SU-DHL-6 (cell line): ENCODE measurements around the gene TPST2.

ENCODE experiments used
- H2AFZ ChIP-seq: fragments of 200-600 bp; sonication (generic); 2 replicates; pipeline ENCODE4 v1.6.1; 2014; ENCODE audit warnings: low read depth, mild to moderate bottlenecking, moderate library complexity, mixed read lengths, antibody characterized with exemption, low read length; ENCODE audit not compliant: severe bottlenecking
- H3F3A ChIP-seq: fragments of 200-600 bp; shearing (Covaris generic); 2 replicates; pipeline ENCODE4 v1.6.0; 2016; ENCODE audit warnings: antibody characterized with exemption, mild to moderate bottlenecking; ENCODE audit not compliant: insufficient read depth
- H3K27ac ChIP-seq: fragments of 200-600 bp; sonication (generic); 2 replicates; pipeline ENCODE4 v1.5.1; 2016; ENCODE audit warnings: low read depth, mild to moderate bottlenecking, low read length, moderate library complexity, mixed read lengths
- H3K27me3 ChIP-seq: fragments of 200-600 bp; sonication (generic), shearing (Covaris generic); 2 replicates; pipeline ENCODE4 v1.6.0; 2014; ENCODE audit warnings: mild to moderate bottlenecking, low read length
- H3K36me3 ChIP-seq: fragments of 200-600 bp; sonication (generic); 2 replicates; pipeline ENCODE4 v1.6.1; 2014; ENCODE audit warnings: mild to moderate bottlenecking, low read length, mixed read lengths
- H3K4me2 ChIP-seq: fragments of 300-600, 200-600 bp; shearing (Covaris generic), sonication (generic); 2 replicates; pipeline ENCODE4 v1.6.0; 2014; ENCODE audit warnings: low read length, low read depth, mild to moderate bottlenecking; ENCODE audit not compliant: poor library complexity, severe bottlenecking
- H3K4me3 ChIP-seq: fragments of 200-600 bp; sonication (generic); 2 replicates; pipeline ENCODE4 v1.5.1; 2014; ENCODE audit warnings: antibody characterized with exemption, low read length, mild to moderate bottlenecking, mixed read lengths; ENCODE audit not compliant: insufficient read depth, poor library complexity, severe bottlenecking
- H3K79me2 ChIP-seq: fragments of 200-600 bp; sonication (generic); 2 replicates; pipeline ENCODE4 v1.6.1; 2014; ENCODE audit warnings: mild to moderate bottlenecking, low read length, moderate library complexity; ENCODE audit not compliant: insufficient read depth
- H3K9ac ChIP-seq: fragments of 200-600 bp; sonication (generic); 2 replicates; pipeline ENCODE4 v1.7.0; 2014; ENCODE audit warnings: mild to moderate bottlenecking, low read length
- H3K9me2 ChIP-seq: fragments of 200-600 bp; sonication (generic); replicated peaks from 2 replicates; pipeline ENCODE4 v1.6.1; 2014; ENCODE audit warnings: low read length; ENCODE audit not compliant: insufficient read depth
- H3K9me3 ChIP-seq: fragments of 200-600 bp; sonication (generic); 2 replicates; pipeline ENCODE4 v1.6.1; 2014; ENCODE audit warnings: low read length, mixed read lengths; ENCODE audit not compliant: insufficient read depth
- H4K20me1 ChIP-seq: fragments of 200-600 bp; sonication (generic); 2 replicates; pipeline ENCODE4 v1.6.1; 2014; ENCODE audit warnings: low read depth, mild to moderate bottlenecking, antibody characterized with exemption, low read length, moderate library complexity, mixed read lengths
- EZH2phosphoT487 ChIP-seq: fragments of 200-600 bp; sonication (generic), shearing (Covaris generic); conservative IDR thresholded peaks from 2 replicates; pipeline ENCODE4 v1.6.1; 2018; ENCODE audit warnings: mild to moderate bottlenecking, antibody characterized with exemption, low read length, moderate library complexity, mixed read lengths
- TF ChIP-seq, protein P1 (sequence below): fragments of 200-600 bp; sonication (generic); IDR thresholded peaks from one replicate; pipeline ENCODE4 v1.5.1; 2017; ENCODE audit warnings: antibody characterized with exemption, mild to moderate bottlenecking, low read length, moderate library complexity; ENCODE audit not compliant: insufficient read depth, poor library complexity, severe bottlenecking

Gene TPST2

DNA sequence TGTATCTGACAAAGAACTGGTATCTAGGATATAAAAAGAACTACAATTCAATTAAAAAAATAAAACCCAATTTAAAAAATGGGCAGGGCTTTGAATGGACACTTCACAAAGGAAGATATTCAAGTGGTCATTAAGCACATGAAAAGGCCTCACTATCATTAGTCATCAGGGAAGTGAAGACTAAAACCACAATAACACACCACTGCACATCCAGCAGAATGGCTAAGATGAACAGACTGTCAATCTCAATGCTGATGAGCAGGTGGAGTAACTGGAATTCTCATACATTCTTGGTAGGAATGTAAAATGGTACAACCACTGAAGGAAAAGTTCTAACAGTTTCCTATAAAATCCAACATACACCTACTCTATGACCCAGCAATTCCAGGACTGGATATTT lies 115.2 kb downstream of the TPST2 start:
- H3K9me2 ChIP-seq: no peaks in the 10 kb centered on the region
- H3K27me3 ChIP-seq: no peaks in the 10 kb centered on the region
- no peak overlapping the region for H2AFZ ChIP-seq
- no peak overlapping the region for H3K4me2 ChIP-seq
- H3F3A ChIP-seq: 0 out of 2 replicates have a peak, but pooled peaks cover 4% of the 10 kb centered on the region
- TF ChIP-seq, protein P1, sequence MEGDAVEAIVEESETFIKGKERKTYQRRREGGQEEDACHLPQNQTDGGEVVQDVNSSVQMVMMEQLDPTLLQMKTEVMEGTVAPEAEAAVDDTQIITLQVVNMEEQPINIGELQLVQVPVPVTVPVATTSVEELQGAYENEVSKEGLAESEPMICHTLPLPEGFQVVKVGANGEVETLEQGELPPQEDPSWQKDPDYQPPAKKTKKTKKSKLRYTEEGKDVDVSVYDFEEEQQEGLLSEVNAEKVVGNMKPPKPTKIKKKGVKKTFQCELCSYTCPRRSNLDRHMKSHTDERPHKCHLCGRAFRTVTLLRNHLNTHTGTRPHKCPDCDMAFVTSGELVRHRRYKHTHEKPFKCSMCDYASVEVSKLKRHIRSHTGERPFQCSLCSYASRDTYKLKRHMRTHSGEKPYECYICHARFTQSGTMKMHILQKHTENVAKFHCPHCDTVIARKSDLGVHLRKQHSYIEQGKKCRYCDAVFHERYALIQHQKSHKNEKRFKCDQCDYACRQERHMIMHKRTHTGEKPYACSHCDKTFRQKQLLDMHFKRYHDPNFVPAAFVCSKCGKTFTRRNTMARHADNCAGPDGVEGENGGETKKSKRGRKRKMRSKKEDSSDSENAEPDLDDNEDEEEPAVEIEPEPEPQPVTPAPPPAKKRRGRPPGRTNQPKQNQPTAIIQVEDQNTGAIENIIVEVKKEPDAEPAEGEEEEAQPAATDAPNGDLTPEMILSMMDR: no peak
- no peak for TF ChIP-seq EZH2phosphoT487
- H3K36me3 ChIP-seq: peaks cover 4% of the 10 kb centered on the region; the same call in 1 of the 2 replicates
- H3K27ac ChIP-seq: no peak overlapping the region
- H3K9me3 ChIP-seq: no peaks in the 10 kb centered on the region
- no peak overlapping the region for H3K9ac ChIP-seq
- no peaks in the 10 kb centered on the region for H4K20me1 ChIP-seq
- no peak overlapping the region for H3K4me3 ChIP-seq
- peaks cover 24% of the 10 kb centered on the region for H3K79me2 ChIP-seq
